HEK293 (cell line): ENCODE results near the gene INO80E.

ENCODE experiments used
- CTCF ChIA-PET: fragments of 350-600 bp; formaldehyde crosslinking; extraction: SDS; loops from one replicate; lab custom pipeline; 2021; ENCODE audit warnings: antibody characterized with exemption; lab: Yijun Ruan, JAX
- POLR2A ChIA-PET: fragments of 300-600 bp; formaldehyde crosslinking; extraction: SDS; loops from one replicate; lab custom pipeline; 2020; ENCODE audit warnings: antibody characterized with exemption, inconsistent platforms; lab: Yijun Ruan, JAX
- H3K27ac ChIP-seq: fragments of 200-500 bp; sonication (Bioruptor generic); 2 replicates; pipeline ENCODE4 v1.5.1; 2014; ENCODE audit warnings: low read depth, low read length, control low read depth, inconsistent platforms; ENCODE audit errors: extremely low read depth
- H3K36me3 ChIP-seq, 2 experiments: fragments of 200-500 bp in 1 of 2; sonication (Bioruptor generic) in 1 of 2; 1 replicate in 1 of 2; 2 replicates in 1 of 2; pipeline ENCODE4 v1.5.1; 2014 to 2017; ENCODE audit warnings: inconsistent platforms in 2 of 2, low read length in 2 of 2; ENCODE audit not compliant: control insufficient read depth in 2 of 2, insufficient read depth in 1 of 2
- H3K4me1 ChIP-seq: fragments of 200-500 bp; sonication (Bioruptor generic); 2 replicates; pipeline ENCODE4 v1.5.1; 2014; ENCODE audit warnings: mild to moderate bottlenecking, low read length, inconsistent platforms; ENCODE audit not compliant: control insufficient read depth, insufficient read depth
- H3K4me3 ChIP-seq: 2 replicates; pipeline ENCODE4 v1.5.1; 2011; ENCODE audit warnings: low read depth, mild to moderate bottlenecking, control low read depth, low read length, moderate library complexity
- H3K9me3 ChIP-seq: fragments of 200-500 bp; sonication (Bioruptor generic); 2 replicates; pipeline ENCODE4 v1.5.1; 2014; ENCODE audit warnings: low read depth, low read length, inconsistent platforms; ENCODE audit not compliant: control insufficient read depth, insufficient read depth
- CTCF ChIP-seq: fragments of 450-650 bp; formaldehyde crosslinking; IDR thresholded peaks from 2 replicates; pipeline ENCODE4 v1.5.1; 2016; ENCODE audit warnings: missing biosample characterization, missing genetic modification characterization
- GLI2 ChIP-seq: fragments of 450-650 bp; formaldehyde crosslinking; IDR thresholded peaks from 2 replicates; pipeline ENCODE4; 2017; ENCODE audit warnings: missing biosample characterization, missing genetic modification characterization, low read depth, borderline replicate concordance
- HOXD13 ChIP-seq: sonication (generic); formaldehyde crosslinking; IDR thresholded peaks from 2 replicates; pipeline ENCODE4 v1.8.0; 2022; ENCODE audit warnings: missing genetic modification reagents, borderline replicate concordance
- MYNN ChIP-seq: fragments of 450-650 bp; formaldehyde crosslinking; IDR thresholded peaks from 2 replicates; pipeline ENCODE4 v1.5.1; 2016; ENCODE audit warnings: missing biosample characterization, missing genetic modification characterization, borderline replicate concordance
- SALL2 ChIP-seq: fragments of 450-650 bp; formaldehyde crosslinking; IDR thresholded peaks from 2 replicates; pipeline ENCODE4 v1.5.0; 2017; ENCODE audit warnings: missing biosample characterization, mild to moderate bottlenecking, missing genetic modification characterization, borderline replicate concordance
- ZBTB48 ChIP-seq: fragments of 450-650 bp; formaldehyde crosslinking; IDR thresholded peaks from 2 replicates; pipeline ENCODE4 v1.5.1; 2016; ENCODE audit warnings: missing biosample characterization, missing genetic modification characterization
- ZFP41 ChIP-seq: fragments of 450-650 bp; formaldehyde crosslinking; IDR thresholded peaks from 2 replicates; pipeline ENCODE4 v1.5.1; 2016; ENCODE audit warnings: missing biosample characterization, missing genetic modification characterization, borderline replicate concordance
- ZNF23 ChIP-seq: fragments of 450-650 bp; formaldehyde crosslinking; IDR thresholded peaks from 2 replicates; pipeline ENCODE4 v1.5.1; 2016; ENCODE audit warnings: missing biosample characterization, missing genetic modification characterization, borderline replicate concordance
- ZNF239 ChIP-seq: fragments of 450-650 bp; formaldehyde crosslinking; IDR thresholded peaks from 2 replicates; pipeline ENCODE4 v1.5.1; 2016; ENCODE audit warnings: missing biosample characterization, missing genetic modification characterization
- ZNF280C ChIP-seq: fragments of 450-650 bp; formaldehyde crosslinking; IDR thresholded peaks from 2 replicates; pipeline ENCODE4 v1.5.1; 2016; ENCODE audit warnings: missing biosample characterization, missing genetic modification characterization
- ZNF354C ChIP-seq: fragments of 450-650 bp; formaldehyde crosslinking; IDR thresholded peaks from 2 replicates; pipeline ENCODE4 v1.5.1; 2016; ENCODE audit warnings: missing biosample characterization, missing genetic modification characterization, low read depth, borderline replicate concordance
- ZNF394 ChIP-seq: fragments of 450-650 bp; formaldehyde crosslinking; IDR thresholded peaks from 2 replicates; pipeline ENCODE4 v1.5.1; 2016; ENCODE audit warnings: missing biosample characterization, missing genetic modification characterization, mild to moderate bottlenecking, moderate library complexity, borderline replicate concordance
- ZNF404 ChIP-seq: fragments of 450-650 bp; formaldehyde crosslinking; IDR thresholded peaks from 2 replicates; pipeline ENCODE4 v1.5.1; 2017; ENCODE audit warnings: missing biosample characterization, missing genetic modification characterization
- ZNF426 ChIP-seq: fragments of 450-650 bp; formaldehyde crosslinking; IDR thresholded peaks from 2 replicates; pipeline ENCODE4 v1.5.1; 2017; ENCODE audit warnings: missing biosample characterization, missing genetic modification characterization, mild to moderate bottlenecking, inconsistent platforms, moderate library complexity
- ZNF433 ChIP-seq: fragments of 450-650 bp; formaldehyde crosslinking; IDR thresholded peaks from 2 replicates; pipeline ENCODE4 v1.5.1; 2016; ENCODE audit warnings: missing biosample characterization, missing genetic modification characterization, low read depth
- ZNF560 ChIP-seq: fragments of 450-650 bp; formaldehyde crosslinking; IDR thresholded peaks from 2 replicates; pipeline ENCODE4 v1.5.1; 2017; ENCODE audit warnings: missing biosample characterization, missing genetic modification characterization, borderline replicate concordance
- ZNF76 ChIP-seq: fragments of 450-650 bp; formaldehyde crosslinking; IDR thresholded peaks from 2 replicates; pipeline ENCODE4; 2016; ENCODE audit warnings: low read depth, missing biosample characterization, missing genetic modification characterization, borderline replicate concordance
- ZNF768 ChIP-seq: fragments of 450-650 bp; formaldehyde crosslinking; IDR thresholded peaks from 2 replicates; pipeline ENCODE4 v1.5.1; 2018; ENCODE audit warnings: missing biosample characterization, mild to moderate bottlenecking, missing genetic modification characterization
- ZNF777 ChIP-seq: fragments of 450-650 bp; formaldehyde crosslinking; IDR thresholded peaks from 2 replicates; pipeline ENCODE4 v1.5.1; 2017; ENCODE audit warnings: missing biosample characterization, missing genetic modification characterization, borderline replicate concordance
- ZNF785 ChIP-seq: fragments of 450-650 bp; formaldehyde crosslinking; IDR thresholded peaks from 2 replicates; pipeline ENCODE4 v1.5.1; 2016; ENCODE audit warnings: missing biosample characterization, missing genetic modification characterization
- ZSCAN4 ChIP-seq: fragments of 450-650 bp; formaldehyde crosslinking; IDR thresholded peaks from 2 replicates; pipeline ENCODE4 v1.5.1; 2017; ENCODE audit warnings: missing biosample characterization, missing genetic modification characterization

Gene INO80E

DNA sequence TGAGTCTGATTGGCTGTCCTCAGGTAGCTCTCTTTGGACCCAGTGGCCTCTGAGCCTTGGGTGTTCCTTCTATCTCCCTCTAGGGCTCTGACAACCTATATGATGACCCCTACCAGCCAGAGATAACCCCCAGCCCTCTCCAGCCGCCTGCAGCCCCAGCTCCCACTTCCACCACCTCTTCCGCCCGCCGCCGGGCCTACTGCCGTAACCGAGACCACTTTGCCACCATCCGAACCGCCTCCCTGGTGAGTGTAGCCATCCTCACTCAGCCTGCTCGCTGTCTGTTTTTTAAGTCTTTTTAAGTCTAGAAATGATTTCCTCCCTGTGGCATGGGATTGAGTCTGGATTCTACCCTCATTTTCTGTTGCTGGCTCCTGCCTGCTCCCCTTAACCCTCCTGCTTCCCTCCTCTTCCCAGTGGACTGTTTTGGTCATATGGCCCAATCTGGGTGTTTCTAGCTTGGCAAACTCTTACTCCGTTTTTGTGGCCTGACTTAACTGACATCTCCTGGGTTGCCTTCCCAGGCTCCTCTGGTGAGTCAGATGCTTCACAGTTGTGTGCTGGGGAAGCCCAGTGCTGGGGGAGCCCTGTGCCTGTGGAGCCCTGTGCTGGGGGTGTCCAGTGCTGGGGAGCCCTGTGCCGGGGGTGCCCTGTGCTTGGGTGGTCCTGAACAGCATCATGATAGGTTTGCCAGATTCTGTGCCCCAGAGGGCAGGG is 12.5 kb upstream of the INO80E start:
- Histone ChIP-seq H3K36me3 (peaks cover 49 to 100% of the 10 kb centered on the region in 2 experiments), H3K4me1 (no peaks in the 10 kb centered on the region), H3K9me3 (no peaks in the 10 kb centered on the region), H3K4me3 (no peak overlapping the region), H3K27ac (no peak overlapping the region)
- CTCF ChIA-PET, result no interaction called here
- TF ChIP-seq ZNF560 (tag by site-specific recombination) (no peak), HOXD13 (CRISPR knock-in tag) (no peak), ZNF768 (tag by site-specific recombination) (no peak)
- POLR2A ChIA-PET, result interaction anchor here (0.7 to 0.9 kb wide), 2 partner anchors 10 to 84 kb away, joined by 3 to 5 read pairs; partner anchors contain the start of genes SEZ6L2 and TAOK2

DNA sequence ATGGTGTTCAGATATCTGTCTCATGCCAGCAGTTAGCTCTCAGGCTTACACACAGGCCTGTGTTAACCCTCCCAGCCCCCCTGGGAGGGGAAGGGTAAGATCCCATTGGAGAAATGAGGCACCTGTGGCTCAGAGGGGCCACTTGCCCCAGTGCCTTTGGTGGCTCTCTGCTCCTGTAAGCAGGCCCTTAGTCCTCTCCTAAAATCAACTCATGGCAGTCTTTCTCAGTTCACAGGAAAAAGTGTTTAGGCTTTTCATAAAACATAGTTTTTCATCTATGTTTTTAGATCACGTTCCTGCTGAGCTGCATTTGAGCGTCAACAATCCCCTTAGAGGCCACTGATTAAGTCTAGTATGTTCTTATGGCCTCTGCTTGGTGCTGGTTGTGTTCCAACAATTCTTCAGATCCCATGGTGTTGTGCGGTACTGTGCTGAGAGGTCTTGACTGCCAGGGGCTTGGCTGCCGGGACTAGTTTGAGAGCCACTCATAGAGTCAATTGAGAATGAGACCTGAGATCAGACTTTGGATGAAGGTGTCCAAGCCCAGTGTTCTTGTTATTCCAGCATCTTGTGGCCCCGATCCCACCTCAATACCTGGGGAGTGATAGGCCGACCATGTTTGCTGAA is 11.8 kb upstream of the INO80E start:
- Histone ChIP-seq H3K4me1 (no peaks in the 10 kb centered on the region), H3K4me3 (no peak overlapping the region), H3K36me3 (peaks cover 51 to 100% of the 10 kb centered on the region in 2 experiments), H3K27ac (no peak overlapping the region), H3K9me3 (no peaks in the 10 kb centered on the region)
- ChIA-PET POLR2A (interaction anchor here (0.6 kb wide), 1 partner anchor 19 kb away, joined by 3 read pairs; no protein-coding TSS in a partner anchor), CTCF (interaction anchor here (1.4 kb wide), 1 partner anchor 8 kb away, joined by 5 read pairs; no protein-coding TSS in a partner anchor)
- no peak for TF ChIP-seq ZNF404
- TF ChIP-seq ZNF785 (tag by site-specific recombination), result no peak
- TF ChIP-seq GLI2 (tag by site-specific recombination), result no peak
- no peak for TF ChIP-seq ZNF354C (tag by site-specific recombination)
- TF ChIP-seq ZNF23 (tag by site-specific recombination), result no peak
- no peak for TF ChIP-seq SALL2 (tag by site-specific recombination)
- no peak for TF ChIP-seq ZNF76 (tag by site-specific recombination)
- no peak for TF ChIP-seq ZNF433 (tag by site-specific recombination)
- TF ChIP-seq ZNF394 (tag by site-specific recombination), result no peak
- no peak for TF ChIP-seq ZNF777 (tag by site-specific recombination)
- no peak for TF ChIP-seq ZSCAN4

- H3K4me3 ChIP-seq, result no peak overlapping the region
- H3K36me3 ChIP-seq, result peaks cover 52 to 100% of the 10 kb centered on the region in 2 experiments
- H3K9me3 ChIP-seq, result no peaks in the 10 kb centered on the region
- POLR2A ChIA-PET, result interaction anchor here (0.6 to 2.7 kb wide), 4 partner anchors 10 to 19 kb away, joined by 3 to 22 read pairs (median 4); partner anchors contain the start of genes HIRIP3 and TAOK2
- TF ChIP-seq MYNN (tag by site-specific recombination) (no peak), ZFP41 (tag by site-specific recombination) (no peak), ZNF239 (no peak), ZNF426 (tag by site-specific recombination) (no peak), CTCF (tag by site-specific recombination) (no peak), ZNF560 (tag by site-specific recombination) (no peak), ZBTB48 (tag by site-specific recombination) (no peak), ZNF280C (no peak)
- CTCF ChIA-PET, result interaction anchor here (1.4 kb wide), 1 partner anchor 9 kb away, joined by 5 read pairs; no protein-coding TSS in a partner anchor
- H3K27ac ChIP-seq, result no peak overlapping the region
- H3K4me1 ChIP-seq, result no peaks in the 10 kb centered on the region
Measured at GRCh38 chr16:29984764-29985147, 11.3 kb upstream of the INO80E start.
